ENCODE data around the gene DHRS9. TPM values are rescaled to one million over a fixed set of nuclear protein-coding genes. Genes with fewer than 3 reads are reported as not detected.

The DHRS9 gene
- 2.2 TPM for total RNA-seq
- polyA plus RNA-seq (ENCODE audit: insufficient read depth, low read depth, low replicate concordance) = not detected
- long read RNA-seq, donor 1 = 0 reads
- long read RNA-seq, donor 2 = 0 reads
- long read RNA-seq, donor 3 = 0 reads
- long read RNA-seq, donor 4, partial matches to known transcripts = 0 of 1 reads
- long read RNA-seq, donor 4, other reads (novel, unspliced or antisense) = 0 of 1 reads
- long read RNA-seq, donor 5 = 0 reads
- long read RNA-seq, donor 6 = 0 reads
- long read RNA-seq, donor 7 = 0 reads
- long read RNA-seq, donor 8 = 0 reads
- long read RNA-seq, donor 9 = 0 reads
- long read RNA-seq, donor 10 = 0 reads

- H3K36me3 ChIP-seq (ENCODE audit: control insufficient read depth in 2 of 3, insufficient read depth in 3 of 3, low read length in 3 of 3) = no peaks in the 10 kb centered on the region
- H3K27me3 ChIP-seq (ENCODE audit: control insufficient read depth, insufficient read depth, low read length) = no peaks in the 10 kb centered on the region
- H3K9me3 ChIP-seq (ENCODE audit: control insufficient read depth in 2 of 3, insufficient read depth in 1 of 3, low read length in 3 of 3) = no peaks in the 10 kb centered on the region
- TF ChIP-seq, protein P1, sequence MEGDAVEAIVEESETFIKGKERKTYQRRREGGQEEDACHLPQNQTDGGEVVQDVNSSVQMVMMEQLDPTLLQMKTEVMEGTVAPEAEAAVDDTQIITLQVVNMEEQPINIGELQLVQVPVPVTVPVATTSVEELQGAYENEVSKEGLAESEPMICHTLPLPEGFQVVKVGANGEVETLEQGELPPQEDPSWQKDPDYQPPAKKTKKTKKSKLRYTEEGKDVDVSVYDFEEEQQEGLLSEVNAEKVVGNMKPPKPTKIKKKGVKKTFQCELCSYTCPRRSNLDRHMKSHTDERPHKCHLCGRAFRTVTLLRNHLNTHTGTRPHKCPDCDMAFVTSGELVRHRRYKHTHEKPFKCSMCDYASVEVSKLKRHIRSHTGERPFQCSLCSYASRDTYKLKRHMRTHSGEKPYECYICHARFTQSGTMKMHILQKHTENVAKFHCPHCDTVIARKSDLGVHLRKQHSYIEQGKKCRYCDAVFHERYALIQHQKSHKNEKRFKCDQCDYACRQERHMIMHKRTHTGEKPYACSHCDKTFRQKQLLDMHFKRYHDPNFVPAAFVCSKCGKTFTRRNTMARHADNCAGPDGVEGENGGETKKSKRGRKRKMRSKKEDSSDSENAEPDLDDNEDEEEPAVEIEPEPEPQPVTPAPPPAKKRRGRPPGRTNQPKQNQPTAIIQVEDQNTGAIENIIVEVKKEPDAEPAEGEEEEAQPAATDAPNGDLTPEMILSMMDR (IDR thresholded peaks at IDR 0.05; ENCODE audit: borderline replicate concordance, extremely low read depth, insufficient read depth) = no peak
- intact Hi-C loops (cut with DNase I) = no loop called here
- no peak for FAIRE-seq
- DNase-seq = no peak
- no peak within 1 kb of the TSS for H3K27ac ChIP-seq (ENCODE audit: low read depth in 2 of 2, low read length in 2 of 2)
- no peak within 1 kb of the TSS for H3K4me3 ChIP-seq (ENCODE audit: low read length in 3 of 3)
- H3K4me1 ChIP-seq (ENCODE audit: control insufficient read depth in 2 of 3, insufficient read depth in 2 of 3, low read depth in 1 of 3, low read length in 3 of 3) = peaks cover 0 to 3% (median 0%) of the 10 kb centered on the region in 3 donors
- no peak within 1 kb of the TSS for H3K9ac ChIP-seq (ENCODE audit: low read length in 3 of 3)
These were observed at the start of gene DHRS9 for GRCh38 chr2:169069341-169069740. TSS of gene DHRS9 (plus strand) at chr2:169069563. CDS start at chr2:169081582, 12,019 bp downstream.

- DNase-seq (no peak), FAIRE-seq (no peak)
- Histone ChIP-seq H3K4me1 (ENCODE audit: control insufficient read depth in 2 of 3, insufficient read depth in 2 of 3, low read depth in 1 of 3, low read length in 3 of 3) (no peaks in the 10 kb centered on the region), H3K27me3 (ENCODE audit: control insufficient read depth, insufficient read depth, low read length) (no peaks in the 10 kb centered on the region), H3K9ac (ENCODE audit: low read length in 3 of 3) (no peak overlapping the region), H3K4me3 (ENCODE audit: low read length in 3 of 3) (no peak overlapping the region), H3K9me3 (ENCODE audit: control insufficient read depth in 2 of 3, insufficient read depth in 1 of 3, low read length in 3 of 3) (no peaks in the 10 kb centered on the region), H3K27ac (ENCODE audit: low read depth in 2 of 2, low read length in 2 of 2) (no peak overlapping the region), H3K36me3 (ENCODE audit: control insufficient read depth in 2 of 3, insufficient read depth in 3 of 3, low read length in 3 of 3) (no peaks in the 10 kb centered on the region)
- intact Hi-C loops (cut with DNase I) = no loop called here
- TF ChIP-seq, protein P1 (IDR thresholded peaks at IDR 0.05; ENCODE audit: borderline replicate concordance, extremely low read depth, insufficient read depth) = no peak
These were observed 46.2 kb upstream of the DHRS9 start for GRCh38 chr2:169023161-169023560.

DNA sequence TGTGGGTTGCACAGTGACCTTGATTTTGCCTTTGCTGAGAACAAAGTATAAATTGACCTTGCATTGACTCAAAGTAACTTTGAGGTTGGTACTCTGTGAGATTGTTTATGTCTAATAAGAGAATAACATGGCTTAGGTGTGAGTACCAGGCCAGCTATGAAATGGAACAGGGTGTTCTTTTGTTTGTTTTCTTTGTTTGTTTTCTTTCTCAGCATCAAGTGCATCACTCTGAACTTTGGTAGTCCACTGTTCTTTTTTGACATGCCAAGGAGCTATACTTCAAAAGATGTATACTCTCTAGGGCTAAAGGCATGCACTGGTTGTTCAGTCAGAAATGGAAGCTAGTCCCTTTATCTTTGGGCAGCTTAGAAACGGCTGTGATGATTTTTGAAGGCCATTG lies 43.3 kb upstream of the DHRS9 start:
- Histone ChIP-seq H3K36me3 (ENCODE audit: control insufficient read depth in 2 of 3, insufficient read depth in 3 of 3, low read length in 3 of 3) (no peaks in the 10 kb centered on the region), H3K9ac (ENCODE audit: low read length in 3 of 3) (no peak overlapping the region), H3K4me1 (ENCODE audit: control insufficient read depth in 2 of 3, insufficient read depth in 2 of 3, low read depth in 1 of 3, low read length in 3 of 3) (no peaks in the 10 kb centered on the region), H3K9me3 (ENCODE audit: control insufficient read depth in 2 of 3, insufficient read depth in 1 of 3, low read length in 3 of 3) (no peaks in the 10 kb centered on the region), H3K4me3 (ENCODE audit: low read length in 3 of 3) (no peak overlapping the region), H3K27ac (ENCODE audit: low read depth in 2 of 2, low read length in 2 of 2) (no peak overlapping the region), H3K27me3 (ENCODE audit: control insufficient read depth, insufficient read depth, low read length) (no peaks in the 10 kb centered on the region)
- no peak for DNase-seq
- TF ChIP-seq, protein P1 (IDR thresholded peaks at IDR 0.05; ENCODE audit: borderline replicate concordance, extremely low read depth, insufficient read depth) = no peak
- intact Hi-C loops (cut with DNase I) = no loop called here
- FAIRE-seq = no peak
